ENCODE data around the gene DAD1. TPM values are rescaled to one million over a fixed set of nuclear protein-coding genes. Genes with fewer than 3 reads are reported as not detected.

The DAD1 gene
- total and polyA plus RNA-seq, 3 experiments from 2014 or later: 329 to 622 (median 353) TPM

- H3K9me3 Mint-ChIP-seq: no peaks in the 10 kb centered on the region
These were observed 11.6 kb downstream of the DAD1 start for GRCh38 chr14:22577334-22577908.

GRCh38 chr14:22573804-22574203 lies 15.2 kb downstream of the DAD1 start:
- ChIA-PET POLR2A (interaction anchor here (1.4 kb wide), 1 partner anchor 16 kb away, joined by 6 read pairs; the partner anchor contains the start of gene DAD1), CTCF (interaction anchor here (1.1 to 15.4 kb wide), 4 partner anchors 13 to 279 kb away, joined by 3 to 338 read pairs (median 134); no protein-coding TSS in a partner anchor)
- Mint-ChIP-seq H3K36me3 (peaks cover 16 to 56% (median 25%) of the 10 kb centered on the region in 3 donors), H3K4me3 (no peak overlapping the region), H3K27ac (peak overlapping the region in 2 of 8 donors; percentile 17 to 85), H3K27me3 (no peaks in the 10 kb centered on the region), H3K4me1 (peaks cover 31 to 46% (median 46%) of the 10 kb centered on the region in 3 donors), H3K9me3 (no peaks in the 10 kb centered on the region)
- Histone ChIP-seq H3K27me3 (ENCODE audit: insufficient read depth, low read length, poor library complexity, severe bottlenecking) (no peaks in the 10 kb centered on the region), H3K27ac (ENCODE audit: low read depth, low read length) (no peak overlapping the region), H3K4me3 (ENCODE audit: low read length) (no peak overlapping the region), H3K4me1 (ENCODE audit: insufficient read depth, low read length) (peaks cover 15% of the 10 kb centered on the region), H3K36me3 (ENCODE audit: insufficient read depth, low read length) (peaks cover 19% of the 10 kb centered on the region), H3K9me3 (ENCODE audit: low read length) (no peaks in the 10 kb centered on the region)
- DNase-seq: no peak

More at GRCh38 chr14:22577334-22577908, 11.6 kb downstream of the DAD1 start:
- H3K27ac ChIP-seq (ENCODE audit: low read depth, low read length): no peak overlapping the region
- DNase-seq: no peak
- POLR2A ChIA-PET: no interaction called here
- no peak overlapping the region for H3K4me3 Mint-ChIP-seq
- no peaks in the 10 kb centered on the region for H3K27me3 ChIP-seq (ENCODE audit: insufficient read depth, low read length, poor library complexity, severe bottlenecking)
- H3K27ac Mint-ChIP-seq: peak overlapping the region in 4 of 8 donors; percentile 2 to 45 (median 17)
- CTCF ChIA-PET: no interaction called here
- peaks cover 19% of the 10 kb centered on the region for H3K36me3 ChIP-seq (ENCODE audit: insufficient read depth, low read length)
- H3K36me3 Mint-ChIP-seq: peaks cover 14 to 56% (median 28%) of the 10 kb centered on the region in 3 donors
- no peaks in the 10 kb centered on the region for H3K27me3 Mint-ChIP-seq
- peaks cover 28 to 53% (median 42%) of the 10 kb centered on the region in 3 donors for H3K4me1 Mint-ChIP-seq
- H3K4me1 ChIP-seq (ENCODE audit: insufficient read depth, low read length): peaks cover 11% of the 10 kb centered on the region
- H3K4me3 ChIP-seq (ENCODE audit: low read length): no peak overlapping the region
- no peaks in the 10 kb centered on the region for H3K9me3 ChIP-seq (ENCODE audit: low read length)

- Mint-ChIP-seq H3K27ac (peak overlapping the region in 2 of 8 donors; percentile 14 to 50), H3K4me3 (no peak overlapping the region), H3K9me3 (no peaks in the 10 kb centered on the region), H3K27me3 (no peaks in the 10 kb centered on the region), H3K36me3 (peaks cover 16 to 51% (median 23%) of the 10 kb centered on the region in 3 donors), H3K4me1 (peaks cover 35 to 49% (median 49%) of the 10 kb centered on the region in 3 donors)
- Histone ChIP-seq H3K27ac (ENCODE audit: low read depth, low read length) (no peak overlapping the region), H3K36me3 (ENCODE audit: insufficient read depth, low read length) (peaks cover 19% of the 10 kb centered on the region), H3K9me3 (ENCODE audit: low read length) (no peaks in the 10 kb centered on the region), H3K4me1 (ENCODE audit: insufficient read depth, low read length) (peaks cover 26% of the 10 kb centered on the region), H3K27me3 (ENCODE audit: insufficient read depth, low read length, poor library complexity, severe bottlenecking) (no peaks in the 10 kb centered on the region), H3K4me3 (ENCODE audit: low read length) (no peak overlapping the region)
- DNase-seq: no peak
- POLR2A ChIA-PET: interaction anchor here (0.6 to 1.1 kb wide), 2 partner anchors 16 to 19 kb away, joined by 3 to 4 read pairs; no protein-coding TSS in a partner anchor
- CTCF ChIA-PET: interaction anchor here (0.5 to 15.4 kb wide), 11 partner anchors 12 to 1556 kb away, joined by 3 to 338 read pairs (median 38); partner anchors contain the start of genes ABHD4 and DAD1
These were observed 16.4 kb downstream of the DAD1 start for GRCh38 chr14:22572562-22573058.

- ChIA-PET CTCF (interaction anchor here (0.6 to 15.4 kb wide), 97 partner anchors 8 to 933 kb away, joined by 3 to 338 read pairs (median 5); partner anchors contain the start of genes ABHD4, AJUBA, DAD1 and HAUS4), POLR2A (interaction anchor here (0.6 to 2.9 kb wide), 29 partner anchors 10 to 834 kb away, joined by 3 to 84 read pairs (median 4); partner anchors contain the start of genes DAD1, OXA1L and RBM23)
- H3K36me3 Mint-ChIP-seq: peaks cover 16 to 40% (median 20%) of the 10 kb centered on the region in 3 donors
- H3K4me1 Mint-ChIP-seq: peaks cover 52 to 59% (median 59%) of the 10 kb centered on the region in 3 donors
- H3K4me3 Mint-ChIP-seq: peak overlapping the region; percentile 55 to 88 (median 83)
- H3K27me3 Mint-ChIP-seq: no peaks in the 10 kb centered on the region
- H3K9me3 ChIP-seq (ENCODE audit: low read length): no peaks in the 10 kb centered on the region
- peaks cover 19% of the 10 kb centered on the region for H3K36me3 ChIP-seq (ENCODE audit: insufficient read depth, low read length)
- H3K27ac ChIP-seq (ENCODE audit: low read depth, low read length): peak overlapping the region; percentile 55
- no peaks in the 10 kb centered on the region for H3K27me3 ChIP-seq (ENCODE audit: insufficient read depth, low read length, poor library complexity, severe bottlenecking)
- H3K27ac Mint-ChIP-seq: peak overlapping the region; percentile 89 to 99 (median 98)
- peak; percentile 70 to 97 (median 93) for DNase-seq
- peak overlapping the region; percentile 40 for H3K4me3 ChIP-seq (ENCODE audit: low read length)
- H3K9me3 Mint-ChIP-seq: no peaks in the 10 kb centered on the region
- H3K4me1 ChIP-seq (ENCODE audit: insufficient read depth, low read length): peaks cover 49% of the 10 kb centered on the region
These were observed 18.7 kb downstream of the DAD1 start for GRCh38 chr14:22570132-22570949.

- H3K4me1 ChIP-seq (ENCODE audit: insufficient read depth, low read length): peaks cover 55% of the 10 kb centered on the region
- ChIA-PET CTCF (interaction anchor here (0.6 to 15.4 kb wide), 87 partner anchors 9 to 932 kb away, joined by 3 to 338 read pairs (median 6); partner anchors contain the start of genes ABHD4, AJUBA, DAD1 and HAUS4), POLR2A (interaction anchor here (0.6 to 2.9 kb wide), 27 partner anchors 10 to 591 kb away, joined by 3 to 84 read pairs (median 4); partner anchors contain the start of genes DAD1, OXA1L and RBM23)
- H3K27ac ChIP-seq (ENCODE audit: low read depth, low read length): peak overlapping the region; percentile 55
- no peaks in the 10 kb centered on the region for H3K9me3 ChIP-seq (ENCODE audit: low read length)
- Mint-ChIP-seq H3K27ac (peak overlapping the region; percentile 89 to 99 (median 98)), H3K9me3 (no peaks in the 10 kb centered on the region), H3K27me3 (no peaks in the 10 kb centered on the region), H3K36me3 (peaks cover 19 to 40% (median 21%) of the 10 kb centered on the region in 3 donors), H3K4me1 (peaks cover 58 to 64% (median 63%) of the 10 kb centered on the region in 3 donors), H3K4me3 (peak overlapping the region; percentile 55 to 88 (median 83))
- peaks cover 16% of the 10 kb centered on the region for H3K36me3 ChIP-seq (ENCODE audit: insufficient read depth, low read length)
- H3K4me3 ChIP-seq (ENCODE audit: low read length): peak overlapping the region; percentile 40
- no peak for DNase-seq
- no peaks in the 10 kb centered on the region for H3K27me3 ChIP-seq (ENCODE audit: insufficient read depth, low read length, poor library complexity, severe bottlenecking)
These were observed 19.3 kb downstream of the DAD1 start for GRCh38 chr14:22569737-22570131.

- ChIA-PET CTCF (interaction anchor here (0.7 to 15.4 kb wide), 39 partner anchors 8 to 928 kb away, joined by 3 to 338 read pairs (median 8); partner anchors contain the start of genes ABHD4, DAD1, OXA1L and PRMT5), POLR2A (interaction anchor here (0.6 to 2.9 kb wide), 7 partner anchors 9 to 288 kb away, joined by 3 to 84 read pairs (median 6); no protein-coding TSS in a partner anchor)
- H3K36me3 ChIP-seq (ENCODE audit: insufficient read depth, low read length): peaks cover 16% of the 10 kb centered on the region
- peak overlapping the region; percentile 55 for H3K27ac ChIP-seq (ENCODE audit: low read depth, low read length)
- peak overlapping the region; percentile 89 to 99 (median 98) for H3K27ac Mint-ChIP-seq
- H3K4me1 Mint-ChIP-seq: peaks cover 63 to 66% (median 66%) of the 10 kb centered on the region in 3 donors
- H3K27me3 ChIP-seq (ENCODE audit: insufficient read depth, low read length, poor library complexity, severe bottlenecking): no peaks in the 10 kb centered on the region
- H3K9me3 Mint-ChIP-seq: no peaks in the 10 kb centered on the region
- no peak for DNase-seq
- H3K36me3 Mint-ChIP-seq: peaks cover 14 to 40% (median 21%) of the 10 kb centered on the region in 3 donors
- H3K4me3 ChIP-seq (ENCODE audit: low read length): peak overlapping the region; percentile 40
- no peaks in the 10 kb centered on the region for H3K9me3 ChIP-seq (ENCODE audit: low read length)
- peak overlapping the region; percentile 55 to 88 (median 83) for H3K4me3 Mint-ChIP-seq
- peaks cover 60% of the 10 kb centered on the region for H3K4me1 ChIP-seq (ENCODE audit: insufficient read depth, low read length)
- no peaks in the 10 kb centered on the region for H3K27me3 Mint-ChIP-seq
These were observed 19.8 kb downstream of the DAD1 start for GRCh38 chr14:22569106-22569736.

GRCh38 chr14:22567437-22567836 lies 21.6 kb downstream of the DAD1 start:
- Mint-ChIP-seq H3K4me1 (peaks cover 78 to 84% (median 83%) of the 10 kb centered on the region in 3 donors), H3K27ac (peak overlapping the region; percentile 87 to 99 (median 93)), H3K9me3 (no peaks in the 10 kb centered on the region), H3K36me3 (peaks cover 6 to 33% (median 9%) of the 10 kb centered on the region in 3 donors), H3K4me3 (peak overlapping the region; percentile 60 to 82 (median 70)), H3K27me3 (no peaks in the 10 kb centered on the region)
- ChIA-PET CTCF (interaction anchor here (1.1 to 15.4 kb wide), 5 partner anchors 7 to 707 kb away, joined by 3 to 338 read pairs (median 7); no protein-coding TSS in a partner anchor), POLR2A (interaction anchor here (1.4 to 3.6 kb wide), 2 partner anchors 9 to 11 kb away, joined by 9 to 19 read pairs; no protein-coding TSS in a partner anchor)
- no peaks in the 10 kb centered on the region for H3K9me3 ChIP-seq (ENCODE audit: low read length)
- H3K27ac ChIP-seq (ENCODE audit: low read depth, low read length): no peak overlapping the region
- no peak overlapping the region for H3K4me3 ChIP-seq (ENCODE audit: low read length)
- peaks cover 7% of the 10 kb centered on the region for H3K36me3 ChIP-seq (ENCODE audit: insufficient read depth, low read length)
- no peak for DNase-seq
- H3K27me3 ChIP-seq (ENCODE audit: insufficient read depth, low read length, poor library complexity, severe bottlenecking): no peaks in the 10 kb centered on the region
- peaks cover 78% of the 10 kb centered on the region for H3K4me1 ChIP-seq (ENCODE audit: insufficient read depth, low read length)
